WTC11 (cell line): ENCODE measurements around the gene TMEM86A.

ENCODE experiments used
- CTCF ChIP-seq: fragments of 200-600 bp; IDR thresholded peaks from 2 replicates; pipeline ENCODE4 v1.8.0; 2022; ENCODE audit warnings: antibody characterized with exemption
- FOXP1 ChIP-seq: sonication (generic); formaldehyde crosslinking; IDR thresholded peaks from 2 replicates; pipeline ENCODE4 v1.8.0; 2022; ENCODE audit warnings: missing genetic modification reagents, mild to moderate bottlenecking, moderate library complexity, borderline replicate concordance
- MAX ChIP-seq: sonication (generic); formaldehyde crosslinking; IDR thresholded peaks from 2 replicates; pipeline ENCODE4 v1.8.0; 2022; ENCODE audit warnings: mild to moderate bottlenecking, missing genetic modification reagents

- TF ChIP-seq MAX: no peak
- no peak for TF ChIP-seq FOXP1
- no peak for TF ChIP-seq CTCF
These were observed 21.7 kb downstream of the TMEM86A start for GRCh38 chr11:18720091-18720807.
